GM12892 (cell line): ENCODE data around the gene CEMIP.

ENCODE experiments used
- POLR2A ChIP-seq: IDR thresholded peaks from 2 replicates; pipeline ENCODE4 v1.6.1; 2011; ENCODE audit warnings: low read depth, low read length, control low read depth
- POLR2AphosphoS5 ChIP-seq: IDR thresholded peaks from 2 replicates; pipeline ENCODE4 v1.6.1; 2011; ENCODE audit warnings: low read depth, low read length, control low read depth
- TAF1 ChIP-seq: IDR thresholded peaks from 2 replicates; pipeline ENCODE4 v1.6.1; 2011; ENCODE audit warnings: low read depth, mild to moderate bottlenecking, control low read depth, low read length, borderline replicate concordance

- TF ChIP-seq POLR2A (no peak), POLR2AphosphoS5 (no peak), TAF1 (no peak)
Observed at GRCh38 chr15:80736560-80736959, 42.6 kb upstream of the CEMIP start.
